T-helper 1 cell treated with Interleukin-12 subunit alpha and Interleukin-12 subunit beta and Interleukin-4 antibody, amounts not matched to agents 30 ng/mL and 1 ng/mL, for 36 hours (primary cell): ENCODE data around the gene F3. TPM values are rescaled to one million over a fixed set of nuclear protein-coding genes. Genes with fewer than 3 reads are reported as not detected.

Source experiments
- intact Hi-C: fragments of 100-400 bp; cut with micrococcal nuclease; formaldehyde crosslinking; loops from one replicate; pipeline ENCODE4 v1.15.1; 2024
- total RNA-seq: library from RNA; stranded (reverse); gene quantifications from 2 replicates; pipeline ENCODE4 v1.2.3, GENCODE V29; 2022

Gene F3
- total RNA-seq, 1 donor from 2014 or later: 0.17 TPM

GRCh38 chr1:94553323-94553730, 11.8 kb upstream of the F3 start:
- intact Hi-C loops: no loop called here

- intact Hi-C loops: no loop called here
Measured at GRCh38 chr1:94552071-94552586, 10.6 kb upstream of the F3 start.

GRCh38 chr1:94551449-94551848, 9.9 kb upstream of the F3 start:
- intact Hi-C loops: no loop called here

GRCh38 chr1:94550800-94551241, 9.3 kb upstream of the F3 start:
- intact Hi-C loops: no loop called here

GRCh38 chr1:94550396-94550795, 8.8 kb upstream of the F3 start:
- intact Hi-C loops: no loop called here

GRCh38 chr1:94549706-94550105, 8.1 kb upstream of the F3 start:
- intact Hi-C loops: no loop called here

- intact Hi-C loops: loop anchor here (5.0 kb wide), 2 partner anchors 128 to 527 kb away; partner anchors contain the start of genes ABCD3 and ALG14
Measured at GRCh38 chr1:94544706-94545490, 3.3 kb upstream of the F3 start.

- intact Hi-C loops: loop anchor here (2.0 to 5.0 kb wide), 3 partner anchors 59 to 528 kb away; partner anchors contain the start of genes ABCD3 and ALG14
Measured at GRCh38 chr1:94543893-94544635, 2.5 kb upstream of the F3 start.

- intact Hi-C loops: loop anchor here (2.0 to 5.0 kb wide), 3 partner anchors 60 to 529 kb away; partner anchors contain the start of genes ABCD3 and ALG14
Measured at GRCh38 chr1:94543001-94543400, 1.4 kb upstream of the F3 start.

GRCh38 chr1:94542088-94542870, 720 bp upstream of the F3 start:
- intact Hi-C loops: loop anchor here (2.0 to 5.0 kb wide), 3 partner anchors 61 to 530 kb away; partner anchors contain the start of genes ABCD3 and ALG14

- intact Hi-C loops: loop anchor here (5.0 kb wide), 2 partner anchors 123 to 532 kb away; partner anchors contain the start of genes ABCD3 and ALG14
Measured at GRCh38 chr1:94540440-94541245, 916 bp downstream of the F3 start.

- intact Hi-C loops: no loop called here
Measured at GRCh38 chr1:94539496-94539895, 2.1 kb downstream of the F3 start.

GRCh38 chr1:94538243-94538827, 3.2 kb downstream of the F3 start:
- intact Hi-C loops: no loop called here

GRCh38 chr1:94537254-94537653, 4.3 kb downstream of the F3 start:
- intact Hi-C loops: no loop called here

GRCh38 chr1:94535879-94536278, 5.7 kb downstream of the F3 start:
- intact Hi-C loops: no loop called here

GRCh38 chr1:94535095-94535494, 6.5 kb downstream of the F3 start:
- intact Hi-C loops: no loop called here

GRCh38 chr1:94532077-94532476, 9.5 kb downstream of the F3 start:
- intact Hi-C loops: no loop called here

- intact Hi-C loops: no loop called here
Measured at GRCh38 chr1:94531664-94532063, 9.9 kb downstream of the F3 start.

GRCh38 chr1:94530373-94530878, 11.1 kb downstream of the F3 start:
- intact Hi-C loops: no loop called here

GRCh38 chr1:94529416-94529815, 12.1 kb downstream of the F3 start:
- intact Hi-C loops: no loop called here
